ENCODE results near the gene CEP164. TPM values are rescaled to one million over a fixed set of nuclear protein-coding genes. Genes with fewer than 3 reads are reported as not detected.

The CEP164 gene
- total RNA-seq, 4 donors from 2014 or later: 3.4 to 9.2 (median 5.8) TPM

DNA sequence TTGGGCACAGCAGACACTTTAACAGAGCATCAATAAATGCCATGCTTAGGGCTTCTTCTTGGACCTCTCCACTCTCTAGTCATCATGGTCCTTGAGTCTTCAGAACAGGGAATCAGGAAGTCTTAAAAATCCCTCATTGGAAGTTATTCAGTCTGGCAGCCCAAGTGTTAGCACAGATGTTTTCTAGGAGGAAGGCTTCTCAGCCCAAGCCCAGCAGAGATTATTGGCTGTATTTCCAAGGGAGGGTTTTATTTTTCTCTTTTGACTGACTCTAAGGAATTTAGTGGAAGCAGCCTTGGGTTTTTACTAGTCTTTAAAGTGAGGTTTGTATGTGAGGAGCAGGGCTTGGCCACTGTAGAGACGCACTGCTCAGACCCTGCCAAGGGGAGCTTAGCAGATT is 41.9 kb downstream of the CEP164 start:
- no peak for ATAC-seq
- intact Hi-C loops (cut with DNase I; ENCODE audit: low total_unique reads): no loop called here

DNA sequence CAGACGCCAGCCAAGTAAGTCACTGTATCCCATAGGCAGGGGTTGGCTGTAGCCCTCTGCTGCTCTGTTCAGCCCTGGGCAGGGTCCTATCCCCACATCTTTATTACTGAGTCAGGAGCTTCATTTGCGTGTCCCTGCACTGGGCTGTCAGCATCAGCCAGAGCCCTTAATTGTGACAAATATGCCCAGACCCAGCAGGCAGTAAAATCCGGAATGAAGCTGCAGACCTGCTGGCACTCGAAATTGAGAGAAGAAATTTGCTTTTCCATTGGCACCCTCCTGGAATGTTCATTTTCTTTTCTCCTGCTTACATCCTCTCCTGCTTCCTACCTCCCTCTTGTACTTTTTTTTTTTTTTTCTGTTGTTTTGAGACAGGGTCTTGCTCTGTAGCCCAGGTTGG is 43.8 kb downstream of the CEP164 start:
- in situ Hi-C loops (cut with MboI; ENCODE audit: low sequenced_read_pairs in 4 of 4) (no loop called here), intact Hi-C loops (cut with DNase I; ENCODE audit: low total_unique reads) (no loop called here)
- no peak overlapping the region for H3K27ac ChIP-seq
- H3K9me3 ChIP-seq: no peaks in the 10 kb centered on the region
- H3K4me3 ChIP-seq: no peak overlapping the region
- peaks cover 0 to 12% of the 10 kb centered on the region in 2 donors for H3K36me3 ChIP-seq
- no peak for DNase-seq
- no peak for ATAC-seq
- H3K27me3 ChIP-seq: no peaks in the 10 kb centered on the region
- TF ChIP-seq POLR2A (IDR thresholded peaks at IDR 0.05): no peak
- TF ChIP-seq, protein P1, sequence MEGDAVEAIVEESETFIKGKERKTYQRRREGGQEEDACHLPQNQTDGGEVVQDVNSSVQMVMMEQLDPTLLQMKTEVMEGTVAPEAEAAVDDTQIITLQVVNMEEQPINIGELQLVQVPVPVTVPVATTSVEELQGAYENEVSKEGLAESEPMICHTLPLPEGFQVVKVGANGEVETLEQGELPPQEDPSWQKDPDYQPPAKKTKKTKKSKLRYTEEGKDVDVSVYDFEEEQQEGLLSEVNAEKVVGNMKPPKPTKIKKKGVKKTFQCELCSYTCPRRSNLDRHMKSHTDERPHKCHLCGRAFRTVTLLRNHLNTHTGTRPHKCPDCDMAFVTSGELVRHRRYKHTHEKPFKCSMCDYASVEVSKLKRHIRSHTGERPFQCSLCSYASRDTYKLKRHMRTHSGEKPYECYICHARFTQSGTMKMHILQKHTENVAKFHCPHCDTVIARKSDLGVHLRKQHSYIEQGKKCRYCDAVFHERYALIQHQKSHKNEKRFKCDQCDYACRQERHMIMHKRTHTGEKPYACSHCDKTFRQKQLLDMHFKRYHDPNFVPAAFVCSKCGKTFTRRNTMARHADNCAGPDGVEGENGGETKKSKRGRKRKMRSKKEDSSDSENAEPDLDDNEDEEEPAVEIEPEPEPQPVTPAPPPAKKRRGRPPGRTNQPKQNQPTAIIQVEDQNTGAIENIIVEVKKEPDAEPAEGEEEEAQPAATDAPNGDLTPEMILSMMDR (IDR thresholded peaks at IDR 0.05 in 4 of 5, conservative IDR thresholded peaks at IDR 0.05 in 1 of 5): no peak
- H3K4me1 ChIP-seq: no peaks in the 10 kb centered on the region

More for the DNA sequence above, 41.9 kb downstream of the CEP164 start:
- no peaks in the 10 kb centered on the region for H3K9me3 ChIP-seq
- H3K36me3 ChIP-seq: peaks cover 0 to 12% of the 10 kb centered on the region in 2 donors
- H3K4me3 ChIP-seq: no peak overlapping the region
- H3K27me3 ChIP-seq: no peaks in the 10 kb centered on the region
- TF ChIP-seq, protein P1 (IDR thresholded peaks at IDR 0.05 in 4 of 5, conservative IDR thresholded peaks at IDR 0.05 in 1 of 5): no peak
- no peak overlapping the region for H3K27ac ChIP-seq
- in situ Hi-C loops (cut with MboI; ENCODE audit: low sequenced_read_pairs in 4 of 4): no loop called here
- H3K4me1 ChIP-seq: no peaks in the 10 kb centered on the region
- DNase-seq: no peak

DNA sequence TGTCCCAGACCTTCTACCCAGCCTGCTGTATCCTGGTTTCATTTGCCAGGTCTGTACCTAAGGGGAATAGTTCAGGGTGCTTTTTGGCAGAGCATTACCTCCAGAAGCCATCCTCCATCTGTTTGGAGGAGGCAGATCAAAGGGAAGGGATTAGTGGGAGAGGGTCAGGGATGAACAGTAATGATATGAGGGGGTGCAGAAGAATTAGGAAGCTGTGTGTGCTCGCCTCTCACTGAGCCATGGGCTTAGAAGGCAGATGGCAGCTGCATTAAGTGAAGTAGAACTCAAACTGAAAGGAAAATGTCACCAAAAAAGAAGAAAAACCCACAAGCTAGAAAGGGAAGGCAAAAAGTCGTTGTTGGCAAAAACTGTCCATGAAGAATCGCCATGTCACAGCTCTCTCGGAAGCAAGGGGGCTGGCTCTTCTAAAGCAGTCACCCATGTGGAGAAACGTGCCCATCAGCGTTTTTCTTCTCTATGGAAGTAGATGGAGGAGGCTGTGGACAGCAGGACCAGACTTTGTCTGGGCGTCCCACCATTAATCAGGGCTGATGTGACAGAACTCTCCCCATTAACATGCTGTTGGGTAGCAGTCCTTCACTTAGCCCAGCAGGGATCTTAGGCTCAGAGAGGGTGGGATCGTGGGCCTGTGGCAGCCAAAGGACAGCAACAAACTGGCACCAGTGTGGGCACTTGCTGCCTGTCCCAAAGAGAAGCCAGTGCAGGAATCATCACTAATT is 46.8 kb downstream of the CEP164 start:
- DNase-seq (no peak), ATAC-seq (no peak)
- no peaks in the 10 kb centered on the region for H3K27me3 ChIP-seq
- intact Hi-C loops (cut with DNase I; ENCODE audit: low total_unique reads): no loop called here
- H3K4me3 ChIP-seq: no peak overlapping the region
- in situ Hi-C loops (cut with MboI; ENCODE audit: low sequenced_read_pairs in 4 of 4): no loop called here
- peaks cover 0 to 6% of the 10 kb centered on the region in 2 donors for H3K36me3 ChIP-seq
- no peak overlapping the region for H3K27ac ChIP-seq
- TF ChIP-seq POLR2A (IDR thresholded peaks at IDR 0.05): no peak
- TF ChIP-seq, protein P1 (IDR thresholded peaks at IDR 0.05 in 4 of 5, conservative IDR thresholded peaks at IDR 0.05 in 1 of 5): no peak
- H3K4me1 ChIP-seq: no peaks in the 10 kb centered on the region
- H3K9me3 ChIP-seq: no peaks in the 10 kb centered on the region

DNA sequence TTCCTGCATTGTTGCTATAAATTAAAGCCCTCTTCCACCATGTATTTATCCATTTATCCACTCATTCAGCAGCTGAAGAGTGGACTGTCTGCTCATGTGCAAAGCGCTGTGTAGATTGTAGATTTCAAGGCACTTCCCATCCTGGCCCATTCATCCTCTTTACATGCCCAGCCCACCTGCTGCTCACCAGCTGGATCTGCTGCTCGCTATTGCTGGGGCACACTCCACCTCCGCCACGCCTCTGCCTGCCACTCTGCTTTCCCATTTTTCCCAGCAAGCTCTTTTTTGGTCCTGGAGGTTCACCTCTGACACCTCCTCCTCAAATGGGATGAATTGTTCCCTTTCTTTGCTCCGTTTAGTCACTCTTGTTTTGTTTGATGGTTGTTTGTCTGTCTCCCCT is 48.3 kb downstream of the CEP164 start:
- no peak for ATAC-seq
- in situ Hi-C loops (cut with MboI; ENCODE audit: low sequenced_read_pairs in 4 of 4): no loop called here

More for the DNA sequence above, 48.3 kb downstream of the CEP164 start:
- Histone ChIP-seq H3K9me3 (no peaks in the 10 kb centered on the region), H3K27ac (no peak overlapping the region), H3K36me3 (peaks cover 0 to 11% of the 10 kb centered on the region in 2 donors), H3K4me1 (no peaks in the 10 kb centered on the region), H3K4me3 (no peak overlapping the region), H3K27me3 (no peaks in the 10 kb centered on the region)
- TF ChIP-seq, protein P1 (IDR thresholded peaks at IDR 0.05 in 4 of 5, conservative IDR thresholded peaks at IDR 0.05 in 1 of 5): no peak
- TF ChIP-seq POLR2A (IDR thresholded peaks at IDR 0.05): no peak
- intact Hi-C loops (cut with DNase I; ENCODE audit: low total_unique reads): no loop called here
- DNase-seq: no peak

Data from gastrocnemius medialis (tissue), 4 donors.